ENCODE measurements around the gene RND1.

- TF ChIP-seq CTCF (IDR thresholded peaks at IDR 0.05) (peak; percentile 84 to 97 (median 90)), POLR2AphosphoS5 (IDR thresholded peaks at IDR 0.05) (no peak), POLR2A (IDR thresholded peaks at IDR 0.05) (no peak)
Observed at GRCh38 chr12:48852734-48853688, 12.7 kb downstream of the RND1 start.
